ENCODE data around the gene BATF3. TPM values are rescaled to one million over a fixed set of nuclear protein-coding genes. Genes with fewer than 3 reads are reported as not detected.

BATF3 gene
- total RNA-seq, 3 donors from 2014 or later (not counting 1 experiment from before 2014, with no cell fraction given): 0.25 to 3.6 (median 1.2) TPM

DNA sequence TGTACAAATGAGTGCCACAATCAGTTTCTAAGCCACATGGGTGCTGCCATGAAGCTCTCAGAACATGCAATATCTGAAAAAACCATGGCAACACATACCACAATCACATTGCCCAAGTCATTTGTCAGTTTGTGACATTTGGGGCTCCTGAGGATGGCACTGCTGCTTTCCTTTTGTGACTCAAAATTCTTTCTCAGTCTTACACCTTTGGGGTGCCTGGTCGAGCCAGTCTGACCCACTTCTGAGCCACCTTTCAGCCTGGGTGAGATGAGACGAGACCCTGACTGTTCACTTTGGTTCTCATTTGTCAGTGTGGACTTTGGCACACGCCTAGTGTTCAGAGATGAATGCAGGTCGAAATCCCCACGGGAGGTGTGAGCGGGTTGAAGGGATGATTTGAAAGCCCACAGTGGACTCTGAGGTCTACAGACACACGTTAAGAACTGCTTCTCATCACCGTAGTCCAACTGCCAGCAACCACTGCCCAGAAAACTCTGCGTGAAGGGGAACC lies 8.0 kb downstream of the BATF3 start:
- Histone ChIP-seq H3K36me3 (ENCODE audit: control insufficient read depth, insufficient read depth, low read length) (no peaks in the 10 kb centered on the region), H3K4me3 (ENCODE audit: low read length) (no peak overlapping the region), H3K27me3 (ENCODE audit: control insufficient read depth, insufficient read depth, low read length) (peaks cover 13% of the 10 kb centered on the region), H3K27ac (ENCODE audit: low read length) (no peak overlapping the region), H3K9me3 (ENCODE audit: control insufficient read depth, insufficient read depth, low read length) (no peaks in the 10 kb centered on the region), H3K4me1 (ENCODE audit: control insufficient read depth, insufficient read depth, low read length) (no peaks in the 10 kb centered on the region)
- ATAC-seq: no peak
- WGBS (ENCODE audit: insufficient coverage): 57% methylated on average over 9 of the region's 9 CpGs
- Mint-ChIP-seq H3K36me3 (no peaks in the 10 kb centered on the region), H3K4me1 (no peaks in the 10 kb centered on the region), H3K9me3 (no peaks in the 10 kb centered on the region), H3K27ac (no peak overlapping the region), H3K4me3 (no peak overlapping the region), H3K27me3 (ENCODE audit: low read depth in 2 of 2) (peaks cover 13 to 34% of the 10 kb centered on the region in 2 donors)
- no peak for DNase-seq
- TF ChIP-seq, protein P1, sequence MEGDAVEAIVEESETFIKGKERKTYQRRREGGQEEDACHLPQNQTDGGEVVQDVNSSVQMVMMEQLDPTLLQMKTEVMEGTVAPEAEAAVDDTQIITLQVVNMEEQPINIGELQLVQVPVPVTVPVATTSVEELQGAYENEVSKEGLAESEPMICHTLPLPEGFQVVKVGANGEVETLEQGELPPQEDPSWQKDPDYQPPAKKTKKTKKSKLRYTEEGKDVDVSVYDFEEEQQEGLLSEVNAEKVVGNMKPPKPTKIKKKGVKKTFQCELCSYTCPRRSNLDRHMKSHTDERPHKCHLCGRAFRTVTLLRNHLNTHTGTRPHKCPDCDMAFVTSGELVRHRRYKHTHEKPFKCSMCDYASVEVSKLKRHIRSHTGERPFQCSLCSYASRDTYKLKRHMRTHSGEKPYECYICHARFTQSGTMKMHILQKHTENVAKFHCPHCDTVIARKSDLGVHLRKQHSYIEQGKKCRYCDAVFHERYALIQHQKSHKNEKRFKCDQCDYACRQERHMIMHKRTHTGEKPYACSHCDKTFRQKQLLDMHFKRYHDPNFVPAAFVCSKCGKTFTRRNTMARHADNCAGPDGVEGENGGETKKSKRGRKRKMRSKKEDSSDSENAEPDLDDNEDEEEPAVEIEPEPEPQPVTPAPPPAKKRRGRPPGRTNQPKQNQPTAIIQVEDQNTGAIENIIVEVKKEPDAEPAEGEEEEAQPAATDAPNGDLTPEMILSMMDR (IDR thresholded peaks at IDR 0.05): no peak
- intact Hi-C loops (cut with micrococcal nuclease): no loop called here

DNA sequence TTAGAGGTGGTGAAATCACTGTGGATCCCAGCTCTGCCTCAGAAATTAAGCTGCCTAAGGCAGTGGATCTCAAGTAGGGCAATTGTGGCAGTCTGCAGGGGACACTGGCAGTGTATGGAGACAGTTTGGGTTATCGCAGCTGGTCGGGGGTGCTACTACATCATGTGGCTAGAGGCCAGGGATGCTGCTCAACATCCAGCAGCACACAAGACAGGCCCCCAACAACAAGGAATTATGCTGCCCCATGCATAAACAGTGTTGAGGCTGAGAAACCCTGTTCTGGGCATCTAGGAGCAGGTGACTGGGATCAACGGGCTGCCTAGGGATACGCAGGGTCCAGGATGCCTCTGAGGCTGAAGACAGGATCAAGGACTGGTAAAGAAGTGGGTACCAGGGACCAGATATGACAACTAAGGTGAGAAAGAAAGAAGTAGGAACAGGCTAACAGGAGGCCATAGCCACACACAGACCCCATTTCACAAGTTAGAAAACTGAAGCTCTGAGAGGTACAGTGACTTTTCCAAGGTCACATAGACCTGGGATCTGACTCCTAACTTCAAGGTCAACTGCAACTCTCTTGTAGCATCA lies 8.7 kb downstream of the BATF3 start:
- Histone ChIP-seq H3K9me3 (ENCODE audit: control insufficient read depth, insufficient read depth, low read length) (no peaks in the 10 kb centered on the region), H3K4me3 (ENCODE audit: low read length) (no peak overlapping the region), H3K27me3 (ENCODE audit: control insufficient read depth, insufficient read depth, low read length) (peaks cover 10% of the 10 kb centered on the region), H3K4me1 (ENCODE audit: control insufficient read depth, insufficient read depth, low read length) (peaks cover 6% of the 10 kb centered on the region), H3K36me3 (ENCODE audit: control insufficient read depth, insufficient read depth, low read length) (no peaks in the 10 kb centered on the region), H3K27ac (ENCODE audit: low read length) (no peak overlapping the region)
- Mint-ChIP-seq H3K4me3 (no peak overlapping the region), H3K27me3 (ENCODE audit: low read depth in 2 of 2) (peaks cover 6 to 30% of the 10 kb centered on the region in 2 donors), H3K36me3 (no peaks in the 10 kb centered on the region), H3K9me3 (no peaks in the 10 kb centered on the region), H3K4me1 (peaks cover 0 to 4% of the 10 kb centered on the region in 2 donors), H3K27ac (no peak overlapping the region)
- WGBS (ENCODE audit: insufficient coverage): 95% methylated on average over 4 of the region's 4 CpGs
- TF ChIP-seq, protein P1 (IDR thresholded peaks at IDR 0.05): no peak
- intact Hi-C loops (cut with micrococcal nuclease): no loop called here
- DNase-seq: no peak
- no peak for ATAC-seq

DNA sequence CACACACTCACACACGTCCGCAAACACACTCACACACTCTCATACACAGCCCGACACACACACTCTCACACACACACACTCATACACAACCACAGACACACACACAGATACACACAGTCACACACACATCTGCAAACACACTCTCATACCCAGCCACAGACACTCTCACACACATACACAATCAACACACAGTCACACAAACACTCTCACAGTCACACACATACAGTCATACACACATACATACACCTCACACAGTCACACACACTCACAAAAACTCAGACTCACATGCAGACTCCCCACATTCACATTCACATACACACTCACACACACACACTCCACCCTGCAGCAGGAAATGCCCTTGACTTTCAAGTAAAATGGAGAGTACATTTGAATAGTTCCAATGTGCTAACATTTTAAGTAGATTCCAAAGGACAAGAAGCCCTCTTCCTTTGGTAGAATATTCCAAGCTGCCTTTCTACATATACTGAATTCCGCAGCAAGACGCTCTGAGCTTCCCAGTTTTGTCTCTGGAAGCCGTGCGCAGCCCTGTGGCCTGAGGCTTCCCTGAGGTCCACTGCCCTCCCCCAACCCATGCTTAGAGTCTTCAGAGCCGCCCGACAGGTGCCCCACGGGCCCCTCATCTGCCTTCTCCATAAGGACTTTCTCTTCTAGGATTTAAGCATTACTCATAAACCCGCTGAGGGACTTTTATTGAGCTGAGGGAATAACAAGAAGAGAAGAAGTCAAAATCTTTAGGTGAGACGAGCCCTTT lies 9.7 kb downstream of the BATF3 start:
- TF ChIP-seq, protein P1 (IDR thresholded peaks at IDR 0.05): no peak
- H3K27me3 ChIP-seq (ENCODE audit: control insufficient read depth, insufficient read depth, low read length): peaks cover 18% of the 10 kb centered on the region
- no peak overlapping the region for H3K27ac ChIP-seq (ENCODE audit: low read length)
- no peaks in the 10 kb centered on the region for H3K9me3 ChIP-seq (ENCODE audit: control insufficient read depth, insufficient read depth, low read length)
- H3K9me3 Mint-ChIP-seq: no peaks in the 10 kb centered on the region
- no peak for DNase-seq
- peaks cover 11% of the 10 kb centered on the region for H3K4me1 ChIP-seq (ENCODE audit: control insufficient read depth, insufficient read depth, low read length)
- H3K4me3 Mint-ChIP-seq: no peak overlapping the region
- intact Hi-C loops (cut with micrococcal nuclease): no loop called here
- no peaks in the 10 kb centered on the region for H3K36me3 ChIP-seq (ENCODE audit: control insufficient read depth, insufficient read depth, low read length)
- peak in 1 of 3 donors; percentile 35 for ATAC-seq
- no peak overlapping the region for H3K27ac Mint-ChIP-seq
- no peak overlapping the region for H3K4me3 ChIP-seq (ENCODE audit: low read length)
- H3K36me3 Mint-ChIP-seq: no peaks in the 10 kb centered on the region
- 90% methylated on average over 11 of the region's 12 CpGs for WGBS (ENCODE audit: insufficient coverage)
- H3K4me1 Mint-ChIP-seq: peaks cover 0 to 8% of the 10 kb centered on the region in 2 donors
- H3K27me3 Mint-ChIP-seq (ENCODE audit: low read depth in 2 of 2): peaks cover 0 to 31% of the 10 kb centered on the region in 2 donors
